GM20000 (cell line): ENCODE results near the gene ABHD6.

ENCODE experiments used
- DNase-seq: peaks from one replicate; pipeline ENCODE4 v3.0.0; 2012; ENCODE audit warnings: low spot score
- CTCF ChIP-seq: IDR thresholded peaks from 2 replicates; pipeline ENCODE4 v1.5.1; 2012; ENCODE audit warnings: mild to moderate bottlenecking, control low read depth; ENCODE audit errors: extremely low read depth, missing control alignments

Gene ABHD6

GRCh38 chr3:58237238-58237940 lies at the start of gene ABHD6:
ABHD6 (plus strand) TSS chr3:58237792; CDS start chr3:58256587, 18,795 bp downstream.
- peak; percentile 92 for DNase-seq
- TF ChIP-seq CTCF = peak; percentile 14

- no peak for DNase-seq
- no peak for TF ChIP-seq CTCF
These were observed 49.4 kb upstream of the ABHD6 start for GRCh38 chr3:58188173-58188564.

GRCh38 chr3:58188921-58189451 lies 48.6 kb upstream of the ABHD6 start:
- TF ChIP-seq CTCF = no peak
- no peak for DNase-seq

- no peak for DNase-seq
- TF ChIP-seq CTCF = no peak
These were observed 47.9 kb upstream of the ABHD6 start for GRCh38 chr3:58189691-58190090.

- DNase-seq = no peak
- no peak for TF ChIP-seq CTCF
These were observed 47.3 kb upstream of the ABHD6 start for GRCh38 chr3:58190291-58190690.

- TF ChIP-seq CTCF = no peak
- no peak for DNase-seq
These were observed 46.7 kb upstream of the ABHD6 start for GRCh38 chr3:58190882-58191281.

GRCh38 chr3:58191361-58191991 lies 46.1 kb upstream of the ABHD6 start:
- no peak for TF ChIP-seq CTCF
- no peak for DNase-seq
